T-helper 1 cell (primary cell): ENCODE results near the gene HIC1.

Experiments
- DNase-seq, 5 donors: peaks; one replicate each; pipeline ENCODE4 v3.0.0-alpha.2; 2012 to 2020

The HIC1 gene

DNA sequence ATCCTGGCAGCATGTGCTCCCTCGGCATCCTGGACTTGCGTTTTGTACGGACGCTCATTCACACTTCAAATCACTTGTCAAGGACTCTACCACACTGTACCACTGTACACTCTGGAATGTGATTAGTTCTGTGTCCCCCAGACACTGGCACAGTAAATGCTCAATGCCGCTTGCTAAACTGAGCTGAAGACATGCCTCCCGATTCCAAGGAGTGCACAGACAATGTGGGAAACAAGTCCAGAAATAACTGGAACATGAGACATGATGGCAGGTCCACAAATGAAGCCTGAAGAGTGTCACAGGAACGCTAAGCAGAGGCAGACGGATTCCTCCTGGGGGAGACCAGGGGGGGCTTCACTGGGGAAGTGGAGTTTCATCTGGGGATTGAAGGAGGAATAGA lies 22.1 kb downstream of the HIC1 start:
- DNase-seq, result no peak

DNA sequence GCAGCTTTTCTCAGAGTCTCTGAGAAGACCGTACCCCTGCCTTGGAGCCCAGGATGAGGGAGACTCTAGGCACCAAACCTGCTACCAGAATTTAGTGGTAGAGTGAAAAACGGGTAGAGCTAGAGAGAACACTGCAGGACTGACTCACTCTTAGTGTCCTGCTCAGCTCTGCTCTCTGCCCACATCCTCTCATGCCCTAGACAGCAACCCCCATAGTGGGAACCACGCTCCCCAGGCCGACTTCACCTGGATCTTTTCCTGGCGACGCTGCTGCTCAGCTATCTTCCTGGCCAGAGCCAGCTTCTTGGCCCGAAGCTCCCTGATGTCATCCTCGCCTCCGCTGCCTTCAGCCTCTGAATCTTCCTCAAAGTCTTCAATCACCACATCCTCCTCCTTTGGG lies 26.7 kb downstream of the HIC1 start:
- no peak for DNase-seq

DNA sequence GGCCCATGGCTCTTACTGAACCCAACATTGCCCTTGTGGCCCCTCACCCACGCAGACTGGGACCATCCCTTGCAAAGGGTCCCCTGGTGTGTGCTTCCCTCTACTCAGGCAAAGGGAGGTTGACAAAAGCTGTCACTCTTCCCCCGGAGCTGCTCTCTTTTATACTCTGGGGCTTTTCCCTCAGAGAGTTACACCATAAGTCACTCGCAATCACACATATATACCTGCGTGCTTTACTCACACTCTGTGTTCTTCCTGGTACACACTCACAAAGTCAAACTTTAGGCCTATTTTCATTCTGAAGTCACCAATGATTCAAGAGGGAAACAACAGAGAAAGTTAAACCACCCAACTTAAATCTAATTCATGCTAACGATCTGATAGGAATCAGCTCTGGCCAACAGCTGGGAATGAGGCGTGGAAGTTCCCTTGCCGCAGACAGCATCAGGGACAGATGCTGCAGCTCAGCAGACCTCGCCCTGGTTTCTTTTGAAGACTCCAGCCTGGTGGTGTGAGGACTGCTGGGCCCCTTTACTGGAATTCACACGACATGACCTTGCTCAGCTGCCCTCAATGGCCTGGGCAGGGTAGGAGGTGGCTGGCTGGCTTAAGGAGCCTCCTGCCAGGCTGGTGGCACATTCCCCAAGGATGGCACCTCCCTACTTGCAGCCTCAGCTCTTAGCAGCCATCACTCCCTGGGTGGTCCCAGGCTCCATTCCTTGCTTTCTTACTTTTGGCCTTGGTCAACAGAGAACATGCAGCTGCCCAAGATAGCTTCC lies 27.3 kb downstream of the HIC1 start:
- DNase-seq, result no peak

DNA sequence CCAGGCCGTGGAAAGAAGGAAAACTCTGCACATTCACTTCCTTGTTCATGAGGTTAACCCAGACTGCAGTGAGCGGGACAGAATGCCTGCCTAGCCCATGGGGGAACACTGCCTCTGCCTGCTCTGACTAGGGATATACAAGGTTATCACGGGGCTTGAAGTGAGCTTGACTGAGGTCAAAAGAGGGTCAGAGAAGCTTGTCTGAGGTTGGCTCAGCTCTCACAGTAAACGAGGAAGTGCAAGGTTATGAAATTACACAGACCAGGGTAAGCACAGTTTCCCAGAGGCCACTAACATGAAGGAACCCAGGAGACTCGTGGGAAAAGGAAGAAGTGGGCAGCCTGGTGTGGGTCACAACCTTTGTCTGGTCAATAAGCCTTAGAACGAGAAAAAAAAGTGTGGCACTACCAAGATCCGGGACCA lies 28.7 kb downstream of the HIC1 start:
- no peak for DNase-seq

DNA sequence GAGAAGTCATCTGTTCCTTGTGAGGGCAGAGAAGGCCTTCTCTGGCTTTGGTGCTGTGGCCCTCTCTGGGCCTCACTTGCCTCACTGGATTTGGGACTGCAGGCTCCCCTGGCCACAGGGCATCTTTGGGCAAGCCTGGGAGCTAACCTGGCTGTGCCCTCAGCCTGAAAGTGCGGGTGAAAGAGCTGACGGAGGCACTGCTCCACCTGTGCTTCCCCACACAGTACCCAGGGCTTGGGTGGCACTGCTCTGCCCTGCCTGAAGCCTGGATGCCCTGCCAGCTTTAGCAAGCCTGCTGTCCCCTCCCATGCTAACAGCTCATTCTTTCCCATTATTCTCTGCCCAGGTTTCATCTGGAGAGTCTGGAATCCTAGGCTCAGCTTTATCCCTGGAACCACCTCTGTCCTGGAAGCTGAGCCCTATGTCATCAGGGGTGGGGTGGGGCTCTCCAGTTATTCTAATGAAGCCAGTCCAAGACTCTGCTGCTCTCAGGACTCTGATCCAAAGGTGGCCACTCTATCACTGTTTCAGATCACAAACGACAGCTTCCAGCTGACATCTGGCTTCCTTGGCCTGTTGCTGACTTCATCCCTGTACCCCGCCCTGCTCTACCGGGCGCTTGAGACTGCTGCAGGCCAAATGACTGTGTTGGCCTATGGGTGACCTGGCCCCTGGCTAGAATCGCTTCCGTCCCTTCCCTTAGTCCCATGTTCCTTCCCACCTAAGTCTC lies 29.3 kb downstream of the HIC1 start:
- no peak for DNase-seq

DNA sequence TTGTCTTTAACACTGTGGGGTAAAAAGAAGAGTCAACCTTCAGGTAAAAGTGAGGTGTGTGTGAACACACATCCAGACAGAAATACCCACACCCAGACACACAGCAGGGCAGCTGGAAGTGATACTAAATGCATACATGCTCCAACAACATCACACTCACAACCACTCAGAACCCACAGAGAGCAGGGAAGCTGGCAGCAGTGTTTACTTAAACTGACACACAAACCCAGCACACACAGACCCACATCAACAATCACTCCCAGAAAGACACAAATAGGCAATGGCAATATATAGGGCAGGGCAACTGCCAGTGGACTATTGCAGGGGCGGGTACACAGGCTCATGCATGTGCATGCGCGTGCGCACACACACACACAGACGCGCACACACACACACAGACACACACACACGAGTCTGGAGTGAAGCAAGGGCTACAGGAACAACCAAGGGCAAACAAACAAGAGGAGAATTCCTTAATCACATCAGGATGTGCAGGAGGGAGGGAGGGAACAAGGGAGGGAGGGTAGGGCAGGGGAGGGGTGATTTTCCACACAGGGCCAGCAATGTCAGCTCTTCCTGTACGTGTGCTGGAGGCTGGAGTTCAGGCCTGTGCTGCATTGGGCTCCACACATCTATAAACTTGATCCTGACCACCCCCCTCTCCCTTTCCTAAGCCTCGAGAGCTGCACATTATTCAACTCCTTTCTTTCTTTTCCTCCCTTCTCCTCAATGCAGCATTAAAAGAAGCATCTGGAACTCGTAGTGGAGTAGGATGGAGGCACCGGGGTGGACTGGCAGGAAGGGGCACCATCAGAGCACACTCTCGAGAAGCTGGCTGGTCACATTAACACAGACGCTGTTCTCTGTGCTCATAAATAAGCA lies 30.1 kb downstream of the HIC1 start:
- DNase-seq, result no peak

DNA sequence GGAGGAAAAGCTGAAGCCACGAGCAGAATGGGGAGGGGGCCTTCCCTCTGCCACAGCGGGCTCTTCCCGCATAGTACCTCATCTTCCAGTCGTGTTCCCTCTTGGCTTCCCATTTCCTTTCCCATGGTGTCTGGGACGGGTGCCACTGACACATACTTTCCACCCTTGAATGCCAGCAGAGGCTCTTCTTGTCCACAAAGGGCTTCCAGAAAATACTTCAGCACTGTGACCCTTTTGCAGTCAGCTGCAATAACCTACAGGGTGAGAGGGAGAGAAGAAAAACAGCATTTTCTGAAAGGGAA lies 30.7 kb downstream of the HIC1 start:
- DNase-seq, result no peak

DNA sequence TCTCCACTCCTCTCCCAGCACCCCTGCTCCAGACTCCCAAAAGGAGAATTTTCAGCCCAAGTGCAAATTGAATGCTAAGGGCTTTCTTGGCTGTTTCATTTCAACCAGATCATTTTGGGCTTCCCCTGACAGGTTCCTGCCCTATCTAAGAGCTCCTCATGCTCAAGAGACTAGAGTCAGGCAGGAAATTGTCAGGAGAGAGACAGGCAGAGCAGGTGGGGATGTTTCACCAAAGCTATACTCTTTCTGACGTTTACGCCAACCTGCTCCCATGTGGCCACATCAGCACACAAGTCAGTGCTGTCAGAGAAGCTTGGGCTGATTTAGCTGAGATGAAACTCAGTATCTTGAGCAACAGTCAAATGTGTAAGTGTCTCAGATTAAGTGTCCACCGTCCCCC lies 31.4 kb downstream of the HIC1 start:
- no peak for DNase-seq

DNA sequence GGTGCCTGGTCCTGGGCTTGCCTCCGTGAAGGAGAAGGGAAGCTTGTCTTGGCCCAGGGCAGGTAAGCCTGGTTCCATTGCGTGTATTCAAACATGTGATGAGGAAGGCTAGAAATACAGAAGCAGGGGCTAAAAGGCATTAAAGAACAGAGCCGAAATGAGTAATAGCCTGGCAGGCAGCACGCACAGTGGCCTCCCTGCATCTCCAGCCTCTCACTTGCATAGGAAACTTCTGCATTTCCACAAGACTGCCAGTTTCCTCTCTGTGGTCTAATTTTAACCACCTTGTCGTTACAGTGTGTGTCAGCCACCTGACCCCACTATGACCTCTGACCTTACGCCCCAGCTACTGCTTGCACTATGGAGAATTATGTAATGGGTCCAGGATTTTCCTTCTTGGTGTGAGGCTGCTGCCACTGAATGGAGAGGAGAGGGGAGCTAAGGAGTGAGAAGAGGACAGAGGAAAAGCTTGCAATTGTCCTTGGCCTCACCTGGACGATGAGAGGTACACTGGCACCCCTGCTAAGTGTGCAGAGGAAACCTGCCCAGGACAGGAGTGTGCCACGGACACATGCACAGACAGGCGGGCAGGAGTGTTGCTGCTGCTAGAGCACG lies 32.8 kb downstream of the HIC1 start:
- peak in 1 of 5 donors; percentile 79 for DNase-seq

DNA sequence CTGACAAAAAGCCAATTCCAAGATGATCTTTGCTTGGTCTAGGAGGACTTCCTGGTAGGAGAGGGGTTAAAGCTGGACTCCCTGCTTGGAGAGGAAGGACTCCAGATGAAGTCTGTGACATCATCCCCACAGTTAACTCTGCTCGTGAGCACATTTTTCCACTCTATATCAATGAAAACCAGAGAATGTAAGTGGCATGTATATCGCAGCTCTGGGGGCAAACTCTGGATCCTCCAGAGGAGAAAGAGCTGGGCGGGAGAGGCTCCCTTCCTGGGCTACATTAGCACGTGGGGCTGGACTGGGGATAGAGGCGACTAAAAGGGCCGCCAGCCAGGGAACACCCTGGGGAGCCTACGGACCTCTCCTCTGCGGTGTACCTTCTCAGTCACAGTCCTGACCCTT lies 34.1 kb downstream of the HIC1 start:
- DNase-seq, result no peak

DNA sequence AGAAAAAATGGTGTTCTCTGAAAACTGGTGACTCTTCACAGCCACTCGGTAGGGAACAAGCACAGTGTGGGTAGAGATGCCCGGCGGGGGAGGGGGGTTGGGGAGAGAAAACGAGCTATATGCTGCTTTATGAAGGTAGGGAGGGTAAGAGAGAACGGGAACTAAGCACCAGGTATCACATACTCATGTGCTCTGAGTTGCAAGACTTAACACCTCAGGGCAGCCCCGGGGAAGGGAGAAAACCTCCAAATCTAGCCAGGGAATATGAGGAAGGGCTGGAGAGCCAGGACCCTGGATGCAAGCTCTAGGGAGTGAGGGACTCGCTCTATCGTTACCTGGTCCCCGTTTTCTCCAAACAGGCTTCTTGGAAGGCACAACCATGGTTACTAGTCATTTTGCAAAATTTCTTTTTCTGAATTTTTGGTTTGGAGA lies 35.3 kb downstream of the HIC1 start:
- DNase-seq, result no peak

DNA sequence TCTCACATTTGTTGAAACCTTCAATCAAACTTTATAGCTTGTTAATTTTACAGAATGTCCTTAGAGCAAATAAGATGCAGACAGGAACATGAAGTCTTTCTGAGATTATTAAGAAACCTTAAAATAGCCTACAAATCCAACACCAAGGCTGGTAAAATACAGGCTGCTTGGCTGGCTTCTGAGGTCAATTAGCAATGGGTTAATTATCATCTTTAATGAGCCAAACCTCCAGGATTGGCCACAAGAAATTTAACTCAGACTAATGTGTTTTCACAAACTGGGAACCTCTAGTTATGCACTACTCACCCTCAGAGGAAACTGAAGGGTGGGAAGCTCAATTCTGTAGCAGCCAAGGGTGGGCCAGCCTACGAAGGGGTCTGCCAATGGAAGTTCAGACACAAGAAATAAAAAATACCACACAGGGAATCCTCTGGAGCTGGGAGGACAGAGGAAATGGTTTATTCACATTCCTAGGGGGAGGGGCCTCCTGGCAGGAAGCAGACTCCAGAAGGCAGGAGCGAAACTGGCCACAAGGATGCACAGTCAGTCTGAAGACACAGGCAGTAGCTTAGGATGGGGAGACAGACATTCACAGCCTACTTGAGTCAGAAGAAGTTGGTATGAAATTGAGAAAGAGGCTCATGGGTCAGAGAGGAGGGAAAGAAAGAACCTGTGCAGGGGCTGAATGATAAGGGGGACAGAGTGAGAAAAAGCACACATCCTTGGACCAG lies 36.1 kb downstream of the HIC1 start:
- no peak for DNase-seq

DNA sequence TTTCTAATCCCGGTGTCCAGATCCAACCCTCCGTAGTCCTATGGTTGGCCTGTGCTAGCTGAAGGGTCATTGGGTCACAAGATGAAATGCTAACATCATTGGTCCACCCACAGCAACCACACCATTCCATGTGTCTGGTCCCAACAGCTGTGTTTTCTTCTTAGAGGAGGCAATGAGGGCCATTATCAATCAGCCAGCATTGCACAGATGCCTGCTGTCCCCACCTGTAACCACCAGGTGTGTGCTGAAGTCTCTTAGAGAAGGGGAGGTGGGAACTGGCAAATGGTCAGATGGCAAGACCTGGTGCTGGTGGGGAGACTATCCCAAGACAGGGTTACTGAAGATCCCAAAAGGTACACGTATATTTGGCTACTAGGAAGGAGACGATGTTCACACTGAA lies 37.4 kb downstream of the HIC1 start:
- no peak for DNase-seq

DNA sequence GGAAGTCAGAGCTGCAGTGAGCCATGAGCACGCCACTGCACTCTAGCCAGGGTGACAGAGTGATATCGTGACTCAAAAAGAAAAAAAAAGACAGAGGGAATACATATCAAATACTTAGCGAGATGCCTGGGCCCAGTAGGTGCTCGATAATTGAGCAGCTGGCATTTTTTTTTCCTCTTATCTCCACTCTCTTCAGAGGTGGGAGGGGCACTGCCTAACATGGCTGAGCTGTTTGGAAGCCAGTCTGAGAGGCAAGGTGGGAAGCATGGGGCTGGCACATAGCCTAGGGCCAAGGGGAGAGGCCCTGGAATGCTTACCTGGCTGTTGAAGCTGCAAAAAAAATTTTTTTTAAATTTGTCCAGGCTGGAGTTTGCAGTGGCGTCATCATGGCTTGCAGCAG lies 38.4 kb downstream of the HIC1 start:
- DNase-seq, result no peak

DNA sequence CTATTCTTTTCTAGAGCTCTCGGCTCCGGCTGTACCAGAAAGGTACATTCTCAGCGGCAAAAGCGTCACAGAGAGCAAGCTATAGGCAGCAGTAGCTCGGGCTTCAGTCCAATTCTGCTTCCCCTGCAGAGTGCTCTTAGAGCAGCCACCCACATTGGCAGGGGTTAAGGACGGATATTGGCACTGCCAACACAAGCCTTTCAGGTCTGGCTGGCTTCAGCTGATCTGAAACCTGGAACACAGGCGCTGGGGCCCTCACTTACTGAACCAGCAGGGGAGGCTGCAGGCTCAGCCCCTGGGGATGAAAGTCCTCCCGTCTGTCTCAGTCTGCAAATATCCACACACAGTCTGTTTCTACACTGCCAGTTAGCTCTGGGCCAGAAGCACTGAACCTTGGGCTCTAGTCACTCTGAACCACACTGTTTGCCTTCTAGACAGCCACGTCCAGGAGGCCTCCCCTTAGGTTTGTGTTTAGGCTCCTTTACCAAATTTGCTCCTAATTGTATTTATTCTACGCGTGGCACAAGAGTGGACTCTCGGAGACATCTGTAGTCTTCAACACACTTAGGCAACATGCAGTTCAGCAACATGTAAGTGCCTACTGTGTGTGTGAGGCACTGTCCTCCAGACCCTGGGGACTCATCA lies 40.1 kb downstream of the HIC1 start:
- no peak for DNase-seq

DNA sequence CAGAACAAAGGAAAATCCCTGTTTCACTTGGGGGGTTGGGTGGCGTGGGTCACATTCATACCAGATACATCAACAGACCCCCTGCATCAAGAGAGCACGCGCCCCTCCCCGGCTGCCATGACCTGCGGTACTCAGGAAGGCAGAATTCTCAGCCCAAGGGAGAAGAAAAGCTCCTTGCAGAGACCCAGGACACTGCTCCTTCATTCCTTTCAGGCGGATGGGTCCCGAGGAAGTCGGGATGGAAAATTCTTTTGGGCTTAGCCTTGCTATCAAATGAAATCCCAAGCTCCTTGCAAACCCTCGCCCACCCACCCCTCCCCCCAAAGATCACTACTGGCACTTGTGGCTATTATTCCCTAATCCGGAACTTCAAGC lies 40.6 kb downstream of the HIC1 start:
- DNase-seq, result no peak

DNA sequence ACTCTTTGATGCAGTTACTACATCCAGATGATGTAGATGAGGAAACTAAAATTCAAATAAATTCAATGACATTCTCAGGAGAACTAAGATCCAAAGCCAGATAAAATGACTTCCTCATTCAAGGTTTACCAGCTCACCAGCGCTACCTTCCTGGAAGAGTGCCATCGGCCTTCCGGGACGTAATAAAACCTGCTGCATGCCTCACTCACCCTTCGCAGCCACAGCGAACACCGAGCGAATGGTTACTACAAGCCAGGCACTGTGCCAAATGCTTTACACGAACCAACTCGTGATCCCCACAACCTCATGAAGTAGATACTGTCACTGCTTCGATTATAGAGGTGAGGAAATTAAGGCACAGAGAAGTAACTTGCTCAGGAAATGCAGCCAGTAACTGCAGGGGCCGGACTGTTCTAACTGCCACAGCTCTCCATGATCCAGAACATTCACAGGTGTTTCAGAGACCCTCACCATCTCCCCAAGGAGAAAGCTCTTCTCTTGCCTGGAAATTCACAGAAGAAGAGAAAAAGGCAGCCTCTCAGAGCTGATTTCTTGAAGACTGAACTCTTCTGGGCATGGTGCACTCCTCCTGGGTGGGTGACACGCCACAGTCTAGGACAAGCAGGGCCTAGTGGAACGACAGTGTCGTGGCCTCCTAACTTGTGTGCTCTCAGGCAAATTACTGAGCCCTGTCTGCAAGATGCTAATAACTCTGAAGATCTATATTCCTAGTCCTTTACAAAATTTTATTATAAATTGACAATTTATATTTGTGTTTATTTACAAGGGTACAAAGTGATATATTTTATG lies 46.8 kb downstream of the HIC1 start:
- DNase-seq, result peak; percentile 15 to 50 (median 28)

DNA sequence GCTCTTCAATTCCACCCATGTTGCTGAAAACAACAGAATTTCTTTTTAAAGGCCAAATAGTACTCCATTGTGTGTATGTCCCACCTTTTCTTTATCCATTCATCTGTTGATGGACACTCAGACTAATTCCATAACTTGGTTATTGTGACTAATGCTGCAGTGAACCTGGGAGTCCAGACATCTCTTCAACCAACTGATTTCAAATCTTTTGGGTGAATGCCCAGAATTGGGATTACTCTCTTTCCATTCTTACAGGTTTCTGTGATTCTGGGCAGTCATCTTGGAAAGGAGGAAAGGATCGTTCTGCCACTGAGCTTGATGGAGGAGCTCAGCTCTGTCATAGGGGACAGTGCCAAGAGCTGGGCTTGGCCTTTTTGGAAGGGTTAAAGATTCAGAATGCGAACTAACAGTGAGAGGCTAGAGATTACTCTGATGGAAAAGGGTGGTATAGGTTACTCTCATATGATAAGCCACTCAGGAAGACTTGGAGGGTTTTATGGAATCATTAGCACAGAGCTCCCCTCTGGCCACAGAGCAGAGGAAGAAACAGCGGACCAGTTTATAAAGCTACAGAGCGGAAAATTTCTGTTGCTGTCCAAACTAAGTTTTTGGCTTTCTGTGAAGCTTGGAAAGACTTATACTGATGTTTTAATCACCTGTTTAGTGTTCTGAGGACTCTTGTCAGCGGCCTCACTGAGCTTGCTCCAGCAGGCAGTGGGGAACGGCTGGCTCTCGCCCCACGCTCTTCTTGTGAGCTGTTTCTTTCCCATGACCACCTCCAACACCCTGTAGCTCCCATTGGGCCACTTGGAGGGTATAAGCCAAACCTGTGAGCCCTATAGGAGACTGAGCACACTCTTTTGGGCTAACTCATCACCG lies 48.3 kb downstream of the HIC1 start:
- no peak for DNase-seq

DNA sequence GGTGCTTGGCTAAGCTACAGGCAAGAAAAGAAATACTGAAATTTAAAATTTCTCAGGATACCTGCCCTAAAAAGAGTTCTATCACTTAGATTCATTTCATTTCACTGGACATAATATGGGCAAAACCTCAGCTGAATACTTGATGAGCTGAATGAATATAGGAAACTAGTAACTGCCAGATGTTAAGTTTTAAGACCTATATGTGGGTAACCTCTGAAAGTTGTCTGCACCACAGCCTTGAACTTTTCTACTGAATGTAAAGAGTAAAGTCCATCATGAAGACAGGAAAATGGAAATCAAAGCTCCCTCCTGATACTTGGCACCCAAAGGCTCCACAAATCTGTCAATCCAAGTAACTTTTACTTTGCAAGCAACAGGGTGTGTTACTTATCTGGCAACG lies 50.8 kb downstream of the HIC1 start:
- no peak for DNase-seq
